Measurements from ENCODE around the gene SHBG. TPM values are rescaled to one million over a fixed set of nuclear protein-coding genes. Genes with fewer than 3 reads are reported as not detected.

The SHBG gene
- total RNA-seq, 1 experiment from 2014 or later: not detected

DNA sequence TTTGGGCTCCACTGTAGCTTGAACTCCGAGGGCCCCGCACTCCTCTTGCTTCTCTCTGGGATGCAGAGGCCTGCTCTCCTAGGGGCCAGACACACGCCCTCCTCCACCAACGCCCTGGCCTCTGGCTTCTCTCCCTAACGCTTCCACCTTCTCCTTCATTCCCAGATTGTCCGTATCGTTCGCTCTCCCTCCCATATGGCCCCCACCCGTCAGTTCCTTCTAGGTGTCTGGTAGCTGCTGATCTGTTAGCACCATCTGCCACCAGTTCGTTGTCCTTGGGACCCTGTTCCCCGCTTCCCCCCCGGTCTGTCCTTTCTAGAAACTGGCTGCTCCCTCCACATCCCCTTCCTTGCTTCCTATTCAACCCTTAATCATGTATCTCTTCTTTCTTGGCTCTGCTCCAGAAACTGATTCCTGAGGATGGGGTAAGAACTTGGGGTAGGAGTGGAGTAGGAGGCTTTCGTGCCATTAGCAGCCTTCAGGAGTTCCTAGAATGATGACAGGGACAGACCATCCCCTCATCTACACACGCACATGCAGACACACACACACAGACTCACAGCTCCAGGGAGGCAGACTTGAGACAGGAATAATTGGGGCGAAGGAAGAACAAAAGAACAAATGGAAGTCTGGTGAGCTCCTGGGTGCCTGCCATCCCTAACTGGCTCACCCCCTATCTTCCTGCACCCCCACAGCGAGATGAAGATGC lies 25.1 kb downstream of the SHBG start:
- intact Hi-C loops (cut with micrococcal nuclease): no loop called here
- BruUV-seq (replicated peaks): no TSS peak
- Histone ChIP-seq H2AFZ (ENCODE audit: low read depth, low read length, poor library complexity, severe bottlenecking) (no peak overlapping the region), H3K27me3 (ENCODE audit: insufficient read depth, low read length) (no peaks in the 10 kb centered on the region; the same call in 1 of the 2 replicates), H3K79me2 (ENCODE audit: insufficient read depth, low read length) (no peaks in the 10 kb centered on the region), H3K4me2 (ENCODE audit: low read length) (no peak overlapping the region), H3K4me1 (ENCODE audit: control insufficient read depth in 1 of 2, insufficient read depth in 2 of 2, low read length in 2 of 2) (peaks cover 7% of the 10 kb centered on the region in 2 experiments; a peak in 3 of 4 replicates), H3K9me3 (ENCODE audit: control insufficient read depth in 1 of 2, insufficient read depth in 1 of 2, low read depth in 1 of 2, low read length in 2 of 2) (no peaks in the 10 kb centered on the region), H3K4me3 (replicated peaks in 1 of 2; ENCODE audit: low read depth in 1 of 2, low read length in 2 of 2) (no peak overlapping the region), H3K9me2 (ENCODE audit: insufficient read depth) (no peaks in the 10 kb centered on the region), H3K36me3 (ENCODE audit: control insufficient read depth in 1 of 2, insufficient read depth in 2 of 2, low read length in 2 of 2) (no peaks in the 10 kb centered on the region), H3K27ac (ENCODE audit: low read depth, low read length) (no peak overlapping the region), H3K9ac (ENCODE audit: low read length) (no peak overlapping the region), H4K20me1 (ENCODE audit: insufficient read depth) (no peaks in the 10 kb centered on the region)
- POLR2A ChIA-PET: interaction anchor here (0.5 kb wide), 1 partner anchor 251 kb away, joined by 3 read pairs; the partner anchor contains the start of gene TMEM256
- RAD21 ChIA-PET (ENCODE audit: low non-redundant PET in 1 of 2, low total read pairs in 2 of 2, uncharacterized antibody in 2 of 2, unreplicated experiment in 2 of 2): no interaction called here
- CTCF ChIA-PET: no interaction called here
- TF ChIP-seq EZH2phosphoT487 (IDR thresholded peaks at IDR 0.05; ENCODE audit: borderline replicate concordance): no peak
- TF ChIP-seq FOSL1 (IDR thresholded peaks at IDR 0.05; ENCODE audit: low read depth): no peak
- no peak for TF ChIP-seq TCF7L2 (IDR thresholded peaks at IDR 0.05; ENCODE audit: borderline replicate concordance, extremely low read depth, insufficient read depth, insufficient read length)
- no peak for TF ChIP-seq EZH2 (IDR thresholded peaks at IDR 0.05)
- TF ChIP-seq ZNF274 (IDR thresholded peaks at IDR 0.05; ENCODE audit: low read depth, low read length): no peak
- DNase-seq (ENCODE audit: low read depth, low spot score): no peak
- no peak for ATAC-seq

DNA sequence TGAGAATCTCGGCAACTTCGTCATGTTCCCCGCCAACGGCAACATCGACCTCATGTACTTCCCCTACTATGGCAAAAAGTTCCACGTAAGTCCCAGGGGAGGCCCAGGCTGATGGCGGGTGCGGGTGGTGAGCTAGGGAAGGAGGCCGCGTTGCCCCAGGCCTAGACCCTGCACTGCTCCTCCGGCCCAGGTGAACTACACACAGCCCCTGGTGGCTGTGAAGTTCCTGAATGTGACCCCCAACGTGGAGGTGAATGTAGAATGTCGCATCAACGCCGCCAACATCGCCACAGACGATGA lies 25.6 kb downstream of the SHBG start:
- Histone ChIP-seq H3K27ac (ENCODE audit: low read depth, low read length) (no peak overlapping the region), H3K9me3 (ENCODE audit: control insufficient read depth in 1 of 2, insufficient read depth in 1 of 2, low read depth in 1 of 2, low read length in 2 of 2) (no peaks in the 10 kb centered on the region), H3K4me2 (ENCODE audit: low read length) (no peak overlapping the region), H2AFZ (ENCODE audit: low read depth, low read length, poor library complexity, severe bottlenecking) (no peak overlapping the region), H3K27me3 (ENCODE audit: insufficient read depth, low read length) (no peaks in the 10 kb centered on the region; the same call in 1 of the 2 replicates), H3K4me1 (ENCODE audit: control insufficient read depth in 1 of 2, insufficient read depth in 2 of 2, low read length in 2 of 2) (peaks cover 7% of the 10 kb centered on the region in 2 experiments; a peak in 3 of 4 replicates), H3K9ac (ENCODE audit: low read length) (no peak overlapping the region), H3K79me2 (ENCODE audit: insufficient read depth, low read length) (no peaks in the 10 kb centered on the region), H3K9me2 (ENCODE audit: insufficient read depth) (no peaks in the 10 kb centered on the region), H3K36me3 (ENCODE audit: control insufficient read depth in 1 of 2, insufficient read depth in 2 of 2, low read length in 2 of 2) (no peaks in the 10 kb centered on the region), H3K4me3 (replicated peaks in 1 of 2; ENCODE audit: low read depth in 1 of 2, low read length in 2 of 2) (no peak overlapping the region), H4K20me1 (ENCODE audit: insufficient read depth) (no peaks in the 10 kb centered on the region)
- DNase-seq (ENCODE audit: low read depth, low spot score) (no peak), ATAC-seq (no peak)
- TF ChIP-seq SRF (IDR thresholded peaks at IDR 0.05; ENCODE audit: low read depth) (no peak), ELF1 (IDR thresholded peaks at IDR 0.05; ENCODE audit: borderline replicate concordance, low read depth) (no peak), FOSL1 (IDR thresholded peaks at IDR 0.05; ENCODE audit: low read depth) (no peak)
- TF ChIP-seq, protein P1, sequence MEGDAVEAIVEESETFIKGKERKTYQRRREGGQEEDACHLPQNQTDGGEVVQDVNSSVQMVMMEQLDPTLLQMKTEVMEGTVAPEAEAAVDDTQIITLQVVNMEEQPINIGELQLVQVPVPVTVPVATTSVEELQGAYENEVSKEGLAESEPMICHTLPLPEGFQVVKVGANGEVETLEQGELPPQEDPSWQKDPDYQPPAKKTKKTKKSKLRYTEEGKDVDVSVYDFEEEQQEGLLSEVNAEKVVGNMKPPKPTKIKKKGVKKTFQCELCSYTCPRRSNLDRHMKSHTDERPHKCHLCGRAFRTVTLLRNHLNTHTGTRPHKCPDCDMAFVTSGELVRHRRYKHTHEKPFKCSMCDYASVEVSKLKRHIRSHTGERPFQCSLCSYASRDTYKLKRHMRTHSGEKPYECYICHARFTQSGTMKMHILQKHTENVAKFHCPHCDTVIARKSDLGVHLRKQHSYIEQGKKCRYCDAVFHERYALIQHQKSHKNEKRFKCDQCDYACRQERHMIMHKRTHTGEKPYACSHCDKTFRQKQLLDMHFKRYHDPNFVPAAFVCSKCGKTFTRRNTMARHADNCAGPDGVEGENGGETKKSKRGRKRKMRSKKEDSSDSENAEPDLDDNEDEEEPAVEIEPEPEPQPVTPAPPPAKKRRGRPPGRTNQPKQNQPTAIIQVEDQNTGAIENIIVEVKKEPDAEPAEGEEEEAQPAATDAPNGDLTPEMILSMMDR (IDR thresholded peaks at IDR 0.05 in 2 of 3, conservative IDR thresholded peaks at IDR 0.05 in 1 of 3; ENCODE audit: borderline replicate concordance in 1 of 3, insufficient read depth in 1 of 3, low read depth in 2 of 3, low read length in 2 of 3): no peak
- TF ChIP-seq, protein P2, sequence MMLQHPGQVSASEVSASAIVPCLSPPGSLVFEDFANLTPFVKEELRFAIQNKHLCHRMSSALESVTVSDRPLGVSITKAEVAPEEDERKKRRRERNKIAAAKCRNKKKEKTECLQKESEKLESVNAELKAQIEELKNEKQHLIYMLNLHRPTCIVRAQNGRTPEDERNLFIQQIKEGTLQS (IDR thresholded peaks at IDR 0.05): no peak
- ChIA-PET RAD21 (ENCODE audit: low non-redundant PET in 1 of 2, low total read pairs in 2 of 2, uncharacterized antibody in 2 of 2, unreplicated experiment in 2 of 2) (no interaction called here), POLR2A (interaction anchor here (0.5 to 0.6 kb wide), 2 partner anchors 25 to 252 kb away, joined by 3 to 6 read pairs; partner anchors contain the start of gene TMEM256), CTCF (no interaction called here)
- intact Hi-C loops (cut with micrococcal nuclease): no loop called here
- BruUV-seq (replicated peaks): no TSS peak
